Prostate gland (tissue), 2 donors: Measurements from ENCODE around the gene MRPL54. TPM values are rescaled to one million over a fixed set of nuclear protein-coding genes. Genes with fewer than 3 reads are reported as not detected.

Experiments used
- DNase-seq: peaks from one replicate; pipeline ENCODE4 v3.0.0-alpha.2; 2019; ENCODE audit warnings: low spot score
- H3K27ac ChIP-seq, 2 donors: fragments of 200-600 bp; sonication (generic); 2 replicates each; pipeline ENCODE4 v1.5.1; 2017 to 2019
- H3K27me3 ChIP-seq: fragments of 200-600 bp; sonication (generic); replicated peaks from 2 replicates; pipeline ENCODE4 v1.5.1; 2019; ENCODE audit not compliant: insufficient read depth
- H3K36me3 ChIP-seq, 2 donors: fragments of 200-600 bp; sonication (generic); 1 replicate in 1 of 2; 2 replicates in 1 of 2; pipeline versions ENCODE4 v1.5.1 to v1.8.1; 2017 to 2019
- H3K4me1 ChIP-seq: fragments of 200-600 bp; sonication (generic); replicated peaks from 2 replicates; pipeline ENCODE4 v1.5.1; 2019
- H3K4me3 ChIP-seq, 2 donors: fragments of 200-600 bp; sonication (generic); 2 replicates each; pipeline ENCODE4 v1.5.1; 2017 to 2019
- H3K9me3 ChIP-seq: fragments of 200-600 bp; sonication (generic); 2 replicates; pipeline ENCODE4 v1.5.1; 2017
- CTCF ChIP-seq, 4 experiments: fragments of 200-600 bp in 2 of 4; fragments of 450-650 bp in 2 of 4; sonication (generic) in 2 of 4; IDR thresholded peaks; 1 replicate in 3 of 4; 2 replicates in 1 of 4; pipeline ENCODE4 v1.5.1; 2016 to 2019; ENCODE audit warnings: antibody characterized with exemption in 4 of 4, mild to moderate bottlenecking in 2 of 4, moderate library complexity in 2 of 4
- POLR2A ChIP-seq: fragments of 450-650 bp; IDR thresholded peaks from one replicate; pipeline ENCODE4 v1.6.1; 2016; ENCODE audit warnings: antibody characterized with exemption, mild to moderate bottlenecking
- POLR2AphosphoS5 ChIP-seq: sonication (generic); formaldehyde crosslinking; IDR thresholded peaks from one replicate; pipeline ENCODE4 v1.6.1; 2017; ENCODE audit warnings: antibody characterized with exemption
- WGBS: methylation state at CpG from one replicate; pipeline ENCODE4 v1.1.5; 2018; 5-methylcytosine and 5-hydroxymethylcytosine counted together
- intact Hi-C: fragments of 100-400 bp; cut with DNase I; formaldehyde crosslinking; loops from one replicate; pipeline ENCODE4 v1.14.2; 2022
- total RNA-seq, 2 donors: library from RNA; depleted of rRNA; stranded (reverse); fragments of >200 nt; gene quantifications; one replicate each; pipeline ENCODE4 v1.1.0, GENCODE V29; 2016

Gene MRPL54
- total RNA-seq, 2 donors from 2014 or later: 69.7 to 105 TPM

- TF ChIP-seq POLR2A (no peak), POLR2AphosphoS5 (no peak), CTCF (IDR thresholded peaks at IDR 0.05) (no peak)
- no peaks in the 10 kb centered on the region for H3K36me3 ChIP-seq
- H3K9me3 ChIP-seq: no peaks in the 10 kb centered on the region
- no peak overlapping the region for H3K27ac ChIP-seq
- no peak for DNase-seq
- intact Hi-C loops: no loop called here
- peaks cover 8% of the 10 kb centered on the region for H3K4me1 ChIP-seq
- H3K27me3 ChIP-seq: no peaks in the 10 kb centered on the region
- 25% methylated on average over 8 of the region's 8 CpGs for WGBS
- no peak overlapping the region for H3K4me3 ChIP-seq
Measured at GRCh38 chr19:3723883-3724282, 38.6 kb upstream of the MRPL54 start.

DNA sequence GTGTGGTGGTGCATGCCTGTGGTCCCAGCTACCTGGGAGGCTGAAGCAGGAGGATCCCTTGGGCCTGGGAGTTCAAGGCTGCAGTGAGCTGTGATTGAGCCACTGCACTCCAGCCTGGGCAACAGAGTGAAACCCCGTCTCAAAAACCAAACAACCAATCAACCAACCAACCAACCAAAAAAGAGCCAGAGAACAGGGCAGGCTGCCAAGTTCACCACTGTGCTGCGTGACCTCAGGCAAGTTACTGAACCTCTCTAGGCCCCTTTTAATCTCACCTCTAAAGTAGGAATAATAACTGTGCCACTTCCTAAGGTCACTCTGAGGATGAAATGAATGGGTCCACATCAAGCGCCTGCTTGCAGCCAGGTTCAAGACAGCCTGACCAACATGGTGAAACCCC is 37.4 kb upstream of the MRPL54 start:
- intact Hi-C loops: no loop called here
- WGBS: 76% methylated on average over 3 of the region's 3 CpGs
- DNase-seq: no peak

GRCh38 chr19:3725640-3726310 is 36.7 kb upstream of the MRPL54 start:
- no peak overlapping the region for H3K4me3 ChIP-seq
- no peaks in the 10 kb centered on the region for H3K36me3 ChIP-seq
- WGBS: 30% methylated on average over 14 of the region's 14 CpGs
- intact Hi-C loops: no loop called here
- no peaks in the 10 kb centered on the region for H3K27me3 ChIP-seq
- no peak overlapping the region for H3K27ac ChIP-seq
- no peaks in the 10 kb centered on the region for H3K9me3 ChIP-seq
- peaks cover 8% of the 10 kb centered on the region for H3K4me1 ChIP-seq
- no peak for TF ChIP-seq POLR2AphosphoS5
- TF ChIP-seq CTCF (IDR thresholded peaks at IDR 0.05): no peak
- TF ChIP-seq POLR2A: no peak
- DNase-seq: no peak

More for the DNA sequence above, 37.4 kb upstream of the MRPL54 start:
- no peak for TF ChIP-seq CTCF (IDR thresholded peaks at IDR 0.05)
- TF ChIP-seq POLR2A: no peak
- no peak for TF ChIP-seq POLR2AphosphoS5
- Histone ChIP-seq H3K27me3 (no peaks in the 10 kb centered on the region), H3K36me3 (no peaks in the 10 kb centered on the region), H3K4me3 (no peak overlapping the region), H3K27ac (no peak overlapping the region), H3K9me3 (no peaks in the 10 kb centered on the region), H3K4me1 (peaks cover 8% of the 10 kb centered on the region)

DNA sequence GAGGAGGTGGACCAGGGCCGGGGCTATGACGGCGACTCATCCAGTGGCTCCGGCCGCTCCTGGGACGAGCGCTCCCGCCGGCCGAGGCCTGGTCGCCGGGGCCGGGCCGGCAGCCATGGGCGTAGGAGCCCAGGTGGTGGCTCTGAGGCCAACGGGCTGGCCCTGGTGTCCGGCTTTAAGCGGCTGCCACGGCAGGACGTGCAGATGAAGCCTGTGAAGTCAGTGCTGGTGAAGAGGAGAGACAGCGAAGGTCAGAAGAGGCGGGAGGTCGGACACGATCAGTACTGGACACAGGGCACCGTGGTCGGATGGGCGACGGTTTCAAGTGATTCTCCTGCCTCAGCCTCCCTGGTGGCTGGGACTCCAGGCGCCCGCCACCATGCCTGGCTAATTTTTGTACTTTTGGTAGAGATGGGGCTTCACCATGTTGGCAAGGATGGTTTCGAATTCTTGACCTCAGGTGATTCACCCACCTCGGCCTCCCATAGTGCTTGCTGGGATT is 32.0 kb upstream of the MRPL54 start:
- Histone ChIP-seq H3K36me3 (no peaks in the 10 kb centered on the region), H3K27me3 (no peaks in the 10 kb centered on the region), H3K9me3 (no peaks in the 10 kb centered on the region), H3K27ac (no peak overlapping the region), H3K4me3 (no peak overlapping the region), H3K4me1 (no peaks in the 10 kb centered on the region)
- intact Hi-C loops: no loop called here
- 96% methylated on average over 31 of the region's 32 CpGs for WGBS
- TF ChIP-seq POLR2A: no peak
- TF ChIP-seq POLR2AphosphoS5: no peak
- no peak for TF ChIP-seq CTCF (IDR thresholded peaks at IDR 0.05)
- DNase-seq: no peak

GRCh38 chr19:3732108-3732507 is 30.4 kb upstream of the MRPL54 start:
- WGBS: 83% methylated on average over 1 of the region's 1 CpG
- no peaks in the 10 kb centered on the region for H3K9me3 ChIP-seq
- no peak overlapping the region for H3K4me3 ChIP-seq
- TF ChIP-seq POLR2A (no peak), CTCF (IDR thresholded peaks at IDR 0.05) (no peak), POLR2AphosphoS5 (no peak)
- no peak for DNase-seq
- no peaks in the 10 kb centered on the region for H3K36me3 ChIP-seq
- no peaks in the 10 kb centered on the region for H3K4me1 ChIP-seq
- no peaks in the 10 kb centered on the region for H3K27me3 ChIP-seq
- H3K27ac ChIP-seq: no peak overlapping the region
- intact Hi-C loops: no loop called here
